Prostate gland (tissue), 2 donors: Measurements from ENCODE around the gene PTEN.

ENCODE experiments used
- CTCF ChIP-seq, 4 experiments: fragments of 200-600 bp in 2 of 4; fragments of 450-650 bp in 2 of 4; sonication (generic) in 2 of 4; IDR thresholded peaks; 1 replicate in 3 of 4; 2 replicates in 1 of 4; pipeline ENCODE4 v1.5.1; 2016 to 2019; ENCODE audit warnings: antibody characterized with exemption in 4 of 4, mild to moderate bottlenecking in 2 of 4, moderate library complexity in 2 of 4
- POLR2A ChIP-seq: fragments of 450-650 bp; IDR thresholded peaks from one replicate; pipeline ENCODE4 v1.6.1; 2016; ENCODE audit warnings: antibody characterized with exemption, mild to moderate bottlenecking
- POLR2AphosphoS5 ChIP-seq: sonication (generic); formaldehyde crosslinking; IDR thresholded peaks from one replicate; pipeline ENCODE4 v1.6.1; 2017; ENCODE audit warnings: antibody characterized with exemption

GRCh38 chr10:87827681-87828080 is 35.7 kb upstream of the PTEN start:
- no peak for TF ChIP-seq CTCF (IDR thresholded peaks at IDR 0.05)
- TF ChIP-seq POLR2A: no peak
- no peak for TF ChIP-seq POLR2AphosphoS5
